ENCODE measurements around the gene PVALB. TPM values are rescaled to one million over a fixed set of nuclear protein-coding genes. Genes with fewer than 3 reads are reported as not detected.

The PVALB gene
- not detected in 5 replicates for total RNA-seq (2022; extraction: Qiagen RNA extraction; ENCODE audit: low read depth)

GRCh38 chr22:36816636-36817524 is at the start of gene PVALB:
Gene PVALB (minus strand): TSS chr22:36817035. CDS start chr22:36817005, 30 bp downstream.

GRCh38 chr22:36860821-36861659 is 44.2 kb upstream of the PVALB start, which contains the start of gene NCF4:
Gene NCF4 (plus strand): TSS chr22:36861006. CDS start chr22:36861172, 166 bp downstream.

GRCh38 chr22:36775964-36776669 is 40.7 kb downstream of the PVALB start, which contains the start of gene IFT27:
Gene IFT27 (minus strand): TSS chr22:36776119. CDS start chr22:36775707, 412 bp downstream.

Other genes starting within 250 kb of the PVALB start
- gene CACNG2, start 113.3 kb downstream of the PVALB start, total RNA-seq (2022; extraction: Qiagen RNA extraction; ENCODE audit: low read depth) = not detected in 5 replicates
- 18.8 to 26.5 TPM (median 21.9 TPM) in 5 replicates for gene IFT27, start 40.9 kb downstream of the PVALB start, total RNA-seq (2022; extraction: Qiagen RNA extraction; ENCODE audit: low read depth)
- not detected in 5 replicates for gene NCF4, start 44.0 kb upstream of the PVALB start, total RNA-seq (2022; extraction: Qiagen RNA extraction; ENCODE audit: low read depth)
- 0.01 TPM in 1 of 5 replicates, not detected in the others for gene CSF2RB, start 96.6 kb upstream of the PVALB start, total RNA-seq (2022; extraction: Qiagen RNA extraction; ENCODE audit: low read depth)
- gene TST, start 202.4 kb upstream of the PVALB start, total RNA-seq (2022; extraction: Qiagen RNA extraction; ENCODE audit: low read depth) = 41.3 to 49.9 TPM (median 48.0 TPM) in 5 replicates
- 41.8 to 71.1 TPM (median 60.9 TPM) in 5 replicates for gene MPST, start 202.7 kb upstream of the PVALB start, total RNA-seq (2022; extraction: Qiagen RNA extraction; ENCODE audit: low read depth)
- 22.1 to 27.5 TPM (median 23.5 TPM) in 5 replicates for gene KCTD17, start 234.7 kb upstream of the PVALB start, total RNA-seq (2022; extraction: Qiagen RNA extraction; ENCODE audit: low read depth)

Data from A549 treated with DMSO at 1 μM for 4 hours (cell line).